Type B pancreatic cell (in vitro differentiated cells): ENCODE measurements around the gene EDN1. TPM values are rescaled to one million over a fixed set of nuclear protein-coding genes. Genes with fewer than 3 reads are reported as not detected.
A peak's percentile ranks its signal among the peaks of the same experiment; 100 is the strongest.

Experiments used
- DNase-seq: peaks from one replicate; pipeline ENCODE4 v3.0.0; 2021; ENCODE audit warnings: mixed read lengths; ENCODE audit not compliant: unreplicated experiment; ENCODE audit errors: extremely low spot score
- H3K27ac Mint-ChIP-seq: 2 replicates; pipeline ENCODE4 v1.8.0; 2021; ENCODE audit warnings: mild to moderate bottlenecking, mixed read lengths
- H3K27me3 Mint-ChIP-seq: 2 replicates; pipeline ENCODE4 v1.8.0; 2021; ENCODE audit warnings: mixed read lengths
- H3K36me3 Mint-ChIP-seq: 2 replicates; pipeline ENCODE4 v1.8.0; 2021; ENCODE audit warnings: mixed read lengths
- H3K4me1 Mint-ChIP-seq: one replicate; pipeline ENCODE4 v1.8.0; 2021; ENCODE audit warnings: mixed read lengths; ENCODE audit not compliant: unreplicated experiment
- H3K4me3 Mint-ChIP-seq: 2 replicates; pipeline ENCODE4 v1.8.0; 2021; ENCODE audit warnings: mild to moderate bottlenecking, mixed read lengths
- H3K9me3 Mint-ChIP-seq: 2 replicates; pipeline ENCODE4 v1.8.0; 2021; ENCODE audit warnings: mixed read lengths
- CTCF ChIP-seq: fragments of 200-600 bp; sonication (generic); conservative IDR thresholded peaks from 2 replicates; pipeline ENCODE4 v1.5.0; 2021; ENCODE audit warnings: antibody characterized with exemption, mild to moderate bottlenecking
- total RNA-seq: library from RNA; stranded (reverse); gene quantifications from 2 replicates; pipeline ENCODE4 v1.2.1, GENCODE V29; 2021; ENCODE audit warnings: low replicate concordance

EDN1 gene
- total RNA-seq, 1 donor from 2014 or later = 8.9 TPM

GRCh38 chr6:12311106-12311505, 20.9 kb downstream of the EDN1 start:
- H3K4me1 Mint-ChIP-seq = peaks cover 4% of the 10 kb centered on the region
- H3K27ac Mint-ChIP-seq = no peak overlapping the region
- DNase-seq = no peak
- TF ChIP-seq CTCF = no peak
- H3K9me3 Mint-ChIP-seq = no peaks in the 10 kb centered on the region
- H3K36me3 Mint-ChIP-seq = no peaks in the 10 kb centered on the region
- no peak overlapping the region for H3K4me3 Mint-ChIP-seq
- no peaks in the 10 kb centered on the region for H3K27me3 Mint-ChIP-seq

- no peaks in the 10 kb centered on the region for H3K27me3 Mint-ChIP-seq
- H3K9me3 Mint-ChIP-seq = no peaks in the 10 kb centered on the region
- peaks cover 4% of the 10 kb centered on the region for H3K4me1 Mint-ChIP-seq
- no peaks in the 10 kb centered on the region for H3K36me3 Mint-ChIP-seq
- peak overlapping the region; percentile 70 for H3K27ac Mint-ChIP-seq
- no peak for DNase-seq
- peak overlapping the region; percentile 29 for H3K4me3 Mint-ChIP-seq
- no peak for TF ChIP-seq CTCF
Measured at GRCh38 chr6:12312736-12313135, 22.6 kb downstream of the EDN1 start.

GRCh38 chr6:12313306-12313991, 23.3 kb downstream of the EDN1 start:
- no peak for TF ChIP-seq CTCF
- peak overlapping the region; percentile 14 for H3K4me3 Mint-ChIP-seq
- H3K27me3 Mint-ChIP-seq = no peaks in the 10 kb centered on the region
- H3K27ac Mint-ChIP-seq = peak overlapping the region; percentile 69
- H3K36me3 Mint-ChIP-seq = no peaks in the 10 kb centered on the region
- H3K4me1 Mint-ChIP-seq = peaks cover 4% of the 10 kb centered on the region
- DNase-seq = no peak
- no peaks in the 10 kb centered on the region for H3K9me3 Mint-ChIP-seq

GRCh38 chr6:12313992-12314589, 23.9 kb downstream of the EDN1 start:
- Mint-ChIP-seq H3K4me3 (no peak overlapping the region), H3K4me1 (peaks cover 4% of the 10 kb centered on the region), H3K9me3 (no peaks in the 10 kb centered on the region), H3K36me3 (peaks cover 3% of the 10 kb centered on the region), H3K27ac (peak overlapping the region; percentile 69), H3K27me3 (no peaks in the 10 kb centered on the region)
- no peak for DNase-seq
- no peak for TF ChIP-seq CTCF

DNA sequence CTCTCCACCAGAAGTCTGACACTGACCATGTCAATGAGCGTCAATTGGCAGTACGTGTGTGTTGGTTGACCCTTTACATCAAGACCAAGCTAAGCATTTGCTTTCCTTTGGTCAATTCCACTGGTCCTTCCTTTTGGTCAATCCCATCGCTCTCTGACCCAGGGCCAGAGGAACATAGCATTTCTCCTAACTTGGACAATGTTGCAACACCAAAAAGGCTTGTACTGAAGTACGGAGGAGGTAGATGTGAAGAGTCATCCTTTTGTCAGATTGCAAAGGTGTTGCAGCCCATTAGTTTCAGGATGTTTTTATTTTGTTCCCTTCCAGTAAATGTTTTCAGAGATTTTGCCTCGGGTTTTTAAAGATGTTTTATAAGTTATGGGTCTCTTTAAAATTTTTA, 24.6 kb downstream of the EDN1 start:
- Mint-ChIP-seq H3K27ac (peak overlapping the region; percentile 69), H3K4me1 (peaks cover 4% of the 10 kb centered on the region), H3K36me3 (peaks cover 4% of the 10 kb centered on the region), H3K4me3 (no peak overlapping the region), H3K27me3 (no peaks in the 10 kb centered on the region), H3K9me3 (no peaks in the 10 kb centered on the region)
- no peak for TF ChIP-seq CTCF
- no peak for DNase-seq
